Measurements from ENCODE around the gene PNPLA7. TPM values are rescaled to one million over a fixed set of nuclear protein-coding genes. Genes with fewer than 3 reads are reported as not detected.
A peak's percentile ranks its signal among the peaks of the same experiment; 100 is the strongest.

Gene PNPLA7
- total RNA-seq, 1 donor from 2014 or later: 0.06 TPM

- no peak for DNase-seq (ENCODE audit: low read depth)
- TF ChIP-seq, protein P1, sequence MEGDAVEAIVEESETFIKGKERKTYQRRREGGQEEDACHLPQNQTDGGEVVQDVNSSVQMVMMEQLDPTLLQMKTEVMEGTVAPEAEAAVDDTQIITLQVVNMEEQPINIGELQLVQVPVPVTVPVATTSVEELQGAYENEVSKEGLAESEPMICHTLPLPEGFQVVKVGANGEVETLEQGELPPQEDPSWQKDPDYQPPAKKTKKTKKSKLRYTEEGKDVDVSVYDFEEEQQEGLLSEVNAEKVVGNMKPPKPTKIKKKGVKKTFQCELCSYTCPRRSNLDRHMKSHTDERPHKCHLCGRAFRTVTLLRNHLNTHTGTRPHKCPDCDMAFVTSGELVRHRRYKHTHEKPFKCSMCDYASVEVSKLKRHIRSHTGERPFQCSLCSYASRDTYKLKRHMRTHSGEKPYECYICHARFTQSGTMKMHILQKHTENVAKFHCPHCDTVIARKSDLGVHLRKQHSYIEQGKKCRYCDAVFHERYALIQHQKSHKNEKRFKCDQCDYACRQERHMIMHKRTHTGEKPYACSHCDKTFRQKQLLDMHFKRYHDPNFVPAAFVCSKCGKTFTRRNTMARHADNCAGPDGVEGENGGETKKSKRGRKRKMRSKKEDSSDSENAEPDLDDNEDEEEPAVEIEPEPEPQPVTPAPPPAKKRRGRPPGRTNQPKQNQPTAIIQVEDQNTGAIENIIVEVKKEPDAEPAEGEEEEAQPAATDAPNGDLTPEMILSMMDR (conservative IDR thresholded peaks at IDR 0.05; ENCODE audit: low read depth, low read length): no peak
- H3K4me3 ChIP-seq (ENCODE audit: low read depth, low read length): no peak overlapping the region
These were observed 111.0 kb downstream of the PNPLA7 start for GRCh38 chr9:137439158-137439714.

DNA sequence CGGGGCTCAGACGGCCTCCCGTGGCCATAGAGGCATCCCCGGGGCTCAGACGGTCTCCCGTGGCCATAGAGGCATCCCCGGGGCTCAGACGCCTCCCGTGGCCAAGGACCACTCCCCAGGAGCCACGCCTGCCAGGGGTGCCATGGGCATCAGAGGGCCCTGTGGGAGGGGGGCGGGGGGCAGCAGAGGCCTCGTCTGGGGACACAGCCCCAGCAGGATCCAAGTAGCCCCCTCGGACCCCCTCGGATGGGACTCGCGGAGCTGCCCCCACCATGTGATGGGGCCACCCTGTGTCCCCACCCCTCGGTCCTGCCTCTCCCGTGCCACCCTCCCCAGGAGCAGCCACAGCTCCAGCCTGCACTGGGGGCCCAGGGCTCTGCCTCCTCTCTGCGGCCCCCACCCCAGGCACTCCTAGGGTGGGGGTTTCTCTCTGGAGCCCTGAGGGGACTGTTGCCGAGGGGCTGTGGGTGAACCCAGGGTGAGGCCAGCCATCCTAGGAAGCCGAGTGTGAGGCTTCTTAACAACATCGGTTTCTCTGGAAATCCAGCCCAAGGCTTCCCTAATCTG lies 111.5 kb downstream of the PNPLA7 start:
- TF ChIP-seq, protein P1 (conservative IDR thresholded peaks at IDR 0.05; ENCODE audit: low read depth, low read length): no peak
- no peak overlapping the region for H3K4me3 ChIP-seq (ENCODE audit: low read depth, low read length)
- DNase-seq (ENCODE audit: low read depth): no peak

GRCh38 chr9:137437691-137438590 lies 112.3 kb downstream of the PNPLA7 start:
- no peak overlapping the region for H3K4me3 ChIP-seq (ENCODE audit: low read depth, low read length)
- no peak for DNase-seq (ENCODE audit: low read depth)
- TF ChIP-seq, protein P1 (conservative IDR thresholded peaks at IDR 0.05; ENCODE audit: low read depth, low read length): no peak

- H3K4me3 ChIP-seq (ENCODE audit: low read depth, low read length): no peak overlapping the region
- TF ChIP-seq, protein P1 (conservative IDR thresholded peaks at IDR 0.05; ENCODE audit: low read depth, low read length): no peak
- DNase-seq (ENCODE audit: low read depth): no peak
These were observed 113.2 kb downstream of the PNPLA7 start for GRCh38 chr9:137436761-137437600.

DNA sequence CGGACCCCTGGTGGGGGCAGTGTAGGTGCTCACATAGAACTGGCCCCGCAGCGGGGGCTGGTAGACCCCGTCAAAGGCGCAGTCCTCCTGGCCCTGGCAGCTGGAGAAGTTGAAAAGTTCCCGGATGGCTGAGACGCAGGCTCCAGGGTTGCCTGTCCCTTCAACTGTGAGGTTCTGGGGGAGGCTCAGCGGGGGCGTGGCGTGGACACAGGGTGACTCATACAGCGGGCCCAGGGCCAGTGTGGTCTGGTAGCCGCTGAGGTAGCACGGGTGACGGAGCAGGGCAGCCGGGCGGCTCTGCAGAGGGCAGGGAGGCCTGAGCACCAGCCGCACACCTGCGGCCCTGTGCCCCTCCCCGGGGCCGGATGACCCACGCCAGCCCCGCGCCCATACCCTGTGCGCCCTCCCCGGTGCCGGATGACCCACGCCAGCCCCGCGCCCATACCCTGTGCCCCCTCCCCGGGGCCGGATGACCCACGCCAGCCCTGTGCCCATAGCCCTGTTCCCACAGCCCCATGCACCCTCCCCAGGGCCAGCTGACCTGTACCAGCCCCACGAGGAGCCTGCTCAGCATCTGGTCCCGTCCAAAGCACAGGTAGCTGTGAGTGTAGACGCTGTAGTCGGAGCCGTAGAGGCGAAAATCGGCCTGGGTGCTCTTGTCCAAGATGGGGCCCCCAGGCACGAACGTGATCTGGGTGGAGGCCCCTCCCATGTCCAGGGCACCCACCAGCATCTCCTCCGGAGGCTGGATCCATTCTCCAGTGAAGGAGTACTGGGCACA lies 114.0 kb downstream of the PNPLA7 start:
- H3K4me3 ChIP-seq (ENCODE audit: low read depth, low read length): no peak overlapping the region
- peak; percentile 31 for DNase-seq (ENCODE audit: low read depth)
- TF ChIP-seq, protein P1 (conservative IDR thresholded peaks at IDR 0.05; ENCODE audit: low read depth, low read length): no peak

DNA sequence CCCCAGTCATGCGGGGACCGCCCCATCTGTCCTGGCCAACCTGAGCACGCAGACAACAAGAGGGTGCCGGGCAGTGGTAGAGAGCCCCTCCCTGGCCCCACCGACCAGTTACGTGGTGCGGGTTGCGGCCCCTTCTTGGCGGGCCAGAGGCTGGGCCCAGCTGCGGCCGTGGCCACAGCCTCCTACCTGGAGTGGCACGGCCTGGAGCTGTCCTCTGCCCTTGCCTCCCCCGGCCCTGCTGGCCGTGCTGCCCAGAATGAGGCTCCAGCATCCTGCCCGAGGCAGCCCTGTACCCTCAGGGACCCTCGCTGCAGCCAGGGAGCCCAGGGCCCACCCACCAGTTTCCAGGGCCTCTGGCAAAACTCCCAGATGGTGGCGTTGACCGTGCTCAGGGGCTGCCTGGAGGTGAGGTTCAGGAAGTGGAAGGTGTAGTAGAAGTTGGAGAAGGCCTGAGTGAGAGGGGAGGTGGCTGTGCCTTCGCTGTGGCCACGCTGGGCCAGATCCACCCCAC lies 114.8 kb downstream of the PNPLA7 start:
- no peak overlapping the region for H3K4me3 ChIP-seq (ENCODE audit: low read depth, low read length)
- DNase-seq (ENCODE audit: low read depth): no peak
- TF ChIP-seq, protein P1 (conservative IDR thresholded peaks at IDR 0.05; ENCODE audit: low read depth, low read length): no peak

Data from epithelial cell of proximal tubule (primary cell).